HG03108 (cell line): ENCODE measurements around the gene SIDT1.
A peak's percentile ranks its signal among the peaks of the same experiment; 100 is the strongest.

Source experiments
- ATAC-seq: cut with Tn5 transposase; IDR thresholded peaks from one replicate; pipeline ENCODE4 v1.9.1; 2021; ENCODE audit warnings: moderate library complexity; ENCODE audit not compliant: unreplicated experiment

Gene SIDT1

GRCh38 chr3:113545594-113545993 lies 13.2 kb downstream of the SIDT1 start:
- no peak for ATAC-seq

GRCh38 chr3:113546414-113546893 lies 14.1 kb downstream of the SIDT1 start:
- peak; percentile 91 for ATAC-seq

GRCh38 chr3:113548501-113548900 lies 16.1 kb downstream of the SIDT1 start:
- no peak for ATAC-seq

GRCh38 chr3:113551820-113552219 lies 19.5 kb downstream of the SIDT1 start:
- no peak for ATAC-seq

- ATAC-seq: no peak
Measured at GRCh38 chr3:113552851-113553250, 20.5 kb downstream of the SIDT1 start.

GRCh38 chr3:113555138-113555537 lies 22.8 kb downstream of the SIDT1 start:
- no peak for ATAC-seq

- no peak for ATAC-seq
Measured at GRCh38 chr3:113556316-113556945, 24.1 kb downstream of the SIDT1 start.

- ATAC-seq: no peak
Measured at GRCh38 chr3:113556946-113557335, 24.6 kb downstream of the SIDT1 start.

- ATAC-seq: no peak
Measured at GRCh38 chr3:113557374-113557773, 25.0 kb downstream of the SIDT1 start.

- ATAC-seq: no peak
Measured at GRCh38 chr3:113559009-113559408, 26.7 kb downstream of the SIDT1 start.

- ATAC-seq: no peak
Measured at GRCh38 chr3:113560271-113560670, 27.9 kb downstream of the SIDT1 start.

GRCh38 chr3:113560831-113561623 lies 28.7 kb downstream of the SIDT1 start:
- no peak for ATAC-seq

GRCh38 chr3:113565555-113565954 lies 33.2 kb downstream of the SIDT1 start:
- ATAC-seq: no peak

- ATAC-seq: no peak
Measured at GRCh38 chr3:113570158-113570557, 37.8 kb downstream of the SIDT1 start.

- ATAC-seq: no peak
Measured at GRCh38 chr3:113571360-113571759, 39.0 kb downstream of the SIDT1 start.

GRCh38 chr3:113573728-113574127 lies 41.4 kb downstream of the SIDT1 start:
- ATAC-seq: no peak

- ATAC-seq: no peak
Measured at GRCh38 chr3:113574213-113574612, 41.9 kb downstream of the SIDT1 start.

- no peak for ATAC-seq
Measured at GRCh38 chr3:113575206-113575605, 42.9 kb downstream of the SIDT1 start.

- no peak for ATAC-seq
Measured at GRCh38 chr3:113585228-113585627, 52.9 kb downstream of the SIDT1 start.

GRCh38 chr3:113585720-113586119 lies 53.4 kb downstream of the SIDT1 start:
- ATAC-seq: no peak

GRCh38 chr3:113588806-113589205 lies 56.5 kb downstream of the SIDT1 start:
- ATAC-seq: no peak

- ATAC-seq: no peak
Measured at GRCh38 chr3:113589971-113590370, 57.6 kb downstream of the SIDT1 start.
